ENCODE data around the gene FBXO31.
A peak's percentile ranks its signal among the peaks of the same experiment; 100 is the strongest.

FBXO31 gene

GRCh38 chr16:87321336-87322107, 62.1 kb downstream of the FBXO31 start:
- no peak for TF ChIP-seq CTCF (IDR thresholded peaks at IDR 0.05; ENCODE audit: extremely low read depth, missing control alignments)
- DNase-seq (ENCODE audit: low spot score) = no peak

- no peak for DNase-seq (ENCODE audit: low spot score)
- TF ChIP-seq CTCF (IDR thresholded peaks at IDR 0.05; ENCODE audit: extremely low read depth, missing control alignments) = no peak
Measured at GRCh38 chr16:87320510-87321227, 62.9 kb downstream of the FBXO31 start.

GRCh38 chr16:87319997-87320491, 63.5 kb downstream of the FBXO31 start:
- TF ChIP-seq CTCF (IDR thresholded peaks at IDR 0.05; ENCODE audit: extremely low read depth, missing control alignments) = no peak
- no peak for DNase-seq (ENCODE audit: low spot score)

GRCh38 chr16:87319011-87319410, 64.6 kb downstream of the FBXO31 start:
- DNase-seq (ENCODE audit: low spot score) = no peak
- no peak for TF ChIP-seq CTCF (IDR thresholded peaks at IDR 0.05; ENCODE audit: extremely low read depth, missing control alignments)

GRCh38 chr16:87317750-87318644, 65.6 kb downstream of the FBXO31 start:
- peak; percentile 65 for DNase-seq (ENCODE audit: low spot score)
- TF ChIP-seq CTCF (IDR thresholded peaks at IDR 0.05; ENCODE audit: extremely low read depth, missing control alignments) = no peak

GRCh38 chr16:87316923-87317749, 66.4 kb downstream of the FBXO31 start, which contains the start of gene C16orf95:
TSS of gene C16orf95 (minus strand) at chr16:87317392. CDS start at chr16:87317242, 150 bp downstream.
- peak; percentile 99 for DNase-seq (ENCODE audit: low spot score)
- peak; percentile 64 for TF ChIP-seq CTCF (IDR thresholded peaks at IDR 0.05; ENCODE audit: extremely low read depth, missing control alignments)
